HEK293T (cell line): Measurements from ENCODE around the gene STK24.

Experiments
- ARNT ChIP-seq: fragments of 450-650 bp; IDR thresholded peaks from 2 replicates; pipeline ENCODE4 v1.6.1; 2017; ENCODE audit warnings: mild to moderate bottlenecking
- BHLHE40 ChIP-seq: fragments of 450-650 bp; IDR thresholded peaks from 2 replicates; pipeline ENCODE4 v1.6.1; 2016; ENCODE audit warnings: mild to moderate bottlenecking, moderate library complexity, borderline replicate concordance
- ELF4 ChIP-seq: fragments of 450-650 bp; IDR thresholded peaks from 2 replicates; pipeline ENCODE4 v1.6.1; 2017; ENCODE audit warnings: antibody characterized with exemption
- FOXA1 ChIP-seq: fragments of 450-650 bp; IDR thresholded peaks from 2 replicates; pipeline ENCODE4 v1.6.1; 2016; ENCODE audit warnings: mild to moderate bottlenecking
- FOXK2 ChIP-seq: fragments of 450-650 bp; IDR thresholded peaks from 2 replicates; pipeline ENCODE4 v1.6.1; 2016; ENCODE audit warnings: mild to moderate bottlenecking
- FOXM1 ChIP-seq: fragments of 450-650 bp; IDR thresholded peaks from 2 replicates; pipeline ENCODE4 v1.6.1; 2017; ENCODE audit warnings: mild to moderate bottlenecking, borderline replicate concordance
- NFRKB ChIP-seq: fragments of 450-650 bp; IDR thresholded peaks from 2 replicates; pipeline ENCODE4 v1.6.1; 2016; ENCODE audit warnings: mild to moderate bottlenecking, moderate library complexity
- SP1 ChIP-seq: fragments of 450-650 bp; IDR thresholded peaks from 2 replicates; pipeline ENCODE4 v1.6.1; 2017
- TARDBP ChIP-seq: fragments of 450-650 bp; IDR thresholded peaks from 2 replicates; pipeline ENCODE4 v1.6.1; 2016
- ZNF384 ChIP-seq: fragments of 450-650 bp; IDR thresholded peaks from 2 replicates; pipeline ENCODE4 v1.6.1; 2016
- TF ChIP-seq, protein P1 (sequence below): fragments of 450-650 bp; IDR thresholded peaks from 2 replicates; pipeline ENCODE4 v1.6.1; 2016

DNA sequence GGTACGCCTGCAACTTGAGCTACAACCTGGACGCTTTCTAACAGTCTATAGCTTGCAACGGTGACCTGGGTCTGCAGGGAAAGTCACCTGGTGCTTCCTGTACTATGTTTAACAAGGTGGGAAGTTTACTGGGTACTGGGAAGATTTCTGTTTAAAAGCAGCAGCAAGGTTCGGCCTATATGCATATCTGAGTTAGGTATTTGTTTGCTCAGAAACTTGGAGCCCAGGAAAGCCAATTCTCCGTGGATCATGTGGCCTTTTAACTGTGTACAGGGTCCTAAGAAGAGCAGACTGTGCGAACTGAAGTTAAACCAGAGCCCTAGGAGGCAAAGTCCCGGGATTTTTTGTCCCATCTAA is 103.1 kb downstream of the STK24 start:
- TF ChIP-seq BHLHE40 = no peak
- no peak for TF ChIP-seq SP1
- TF ChIP-seq, protein P1, sequence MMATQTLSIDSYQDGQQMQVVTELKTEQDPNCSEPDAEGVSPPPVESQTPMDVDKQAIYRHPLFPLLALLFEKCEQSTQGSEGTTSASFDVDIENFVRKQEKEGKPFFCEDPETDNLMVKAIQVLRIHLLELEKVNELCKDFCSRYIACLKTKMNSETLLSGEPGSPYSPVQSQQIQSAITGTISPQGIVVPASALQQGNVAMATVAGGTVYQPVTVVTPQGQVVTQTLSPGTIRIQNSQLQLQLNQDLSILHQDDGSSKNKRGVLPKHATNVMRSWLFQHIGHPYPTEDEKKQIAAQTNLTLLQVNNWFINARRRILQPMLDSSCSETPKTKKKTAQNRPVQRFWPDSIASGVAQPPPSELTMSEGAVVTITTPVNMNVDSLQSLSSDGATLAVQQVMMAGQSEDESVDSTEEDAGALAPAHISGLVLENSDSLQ = no peak
- TF ChIP-seq ARNT = no peak
- TF ChIP-seq ZNF384 = no peak
- no peak for TF ChIP-seq ELF4
- no peak for TF ChIP-seq FOXK2
- no peak for TF ChIP-seq FOXA1
- TF ChIP-seq NFRKB = no peak
- TF ChIP-seq FOXM1 = no peak
- no peak for TF ChIP-seq TARDBP
